Measurements from ENCODE around the gene SAP30BP. TPM values are rescaled to one million over a fixed set of nuclear protein-coding genes. Genes with fewer than 3 reads are reported as not detected.

The SAP30BP gene
- total and polyA plus RNA-seq, 2 experiments from 2014 or later, result 44.9 to 97.9 TPM

GRCh38 chr17:75679706-75680211 lies 12.6 kb downstream of the SAP30BP start (continued):
- TF ChIP-seq, protein P1, sequence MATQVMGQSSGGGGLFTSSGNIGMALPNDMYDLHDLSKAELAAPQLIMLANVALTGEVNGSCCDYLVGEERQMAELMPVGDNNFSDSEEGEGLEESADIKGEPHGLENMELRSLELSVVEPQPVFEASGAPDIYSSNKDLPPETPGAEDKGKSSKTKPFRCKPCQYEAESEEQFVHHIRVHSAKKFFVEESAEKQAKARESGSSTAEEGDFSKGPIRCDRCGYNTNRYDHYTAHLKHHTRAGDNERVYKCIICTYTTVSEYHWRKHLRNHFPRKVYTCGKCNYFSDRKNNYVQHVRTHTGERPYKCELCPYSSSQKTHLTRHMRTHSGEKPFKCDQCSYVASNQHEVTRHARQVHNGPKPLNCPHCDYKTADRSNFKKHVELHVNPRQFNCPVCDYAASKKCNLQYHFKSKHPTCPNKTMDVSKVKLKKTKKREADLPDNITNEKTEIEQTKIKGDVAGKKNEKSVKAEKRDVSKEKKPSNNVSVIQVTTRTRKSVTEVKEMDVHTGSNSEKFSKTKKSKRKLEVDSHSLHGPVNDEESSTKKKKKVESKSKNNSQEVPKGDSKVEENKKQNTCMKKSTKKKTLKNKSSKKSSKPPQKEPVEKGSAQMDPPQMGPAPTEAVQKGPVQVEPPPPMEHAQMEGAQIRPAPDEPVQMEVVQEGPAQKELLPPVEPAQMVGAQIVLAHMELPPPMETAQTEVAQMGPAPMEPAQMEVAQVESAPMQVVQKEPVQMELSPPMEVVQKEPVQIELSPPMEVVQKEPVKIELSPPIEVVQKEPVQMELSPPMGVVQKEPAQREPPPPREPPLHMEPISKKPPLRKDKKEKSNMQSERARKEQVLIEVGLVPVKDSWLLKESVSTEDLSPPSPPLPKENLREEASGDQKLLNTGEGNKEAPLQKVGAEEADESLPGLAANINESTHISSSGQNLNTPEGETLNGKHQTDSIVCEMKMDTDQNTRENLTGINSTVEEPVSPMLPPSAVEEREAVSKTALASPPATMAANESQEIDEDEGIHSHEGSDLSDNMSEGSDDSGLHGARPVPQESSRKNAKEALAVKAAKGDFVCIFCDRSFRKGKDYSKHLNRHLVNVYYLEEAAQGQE (IDR thresholded peaks at IDR 0.05; ENCODE audit: unreplicated experiment), result no peak
- TF ChIP-seq EZH2phosphoT487 (IDR thresholded peaks at IDR 0.05; ENCODE audit: unreplicated experiment), result no peak
- TF ChIP-seq ZNF114 (CRISPR knock-in tag; IDR thresholded peaks at IDR 0.05), result no peak
- no peak for TF ChIP-seq ZNF331 (CRISPR knock-in tag; IDR thresholded peaks at IDR 0.05; ENCODE audit: low read depth)
- TF ChIP-seq EZH2 (IDR thresholded peaks at IDR 0.05; ENCODE audit: low read depth, unreplicated experiment), result no peak
- no peak for TF ChIP-seq NANOG (IDR thresholded peaks at IDR 0.05; ENCODE audit: borderline replicate concordance)
- no peak for TF ChIP-seq STAT1 (IDR thresholded peaks at IDR 0.05; ENCODE audit: unreplicated experiment)
- TF ChIP-seq, protein P2, sequence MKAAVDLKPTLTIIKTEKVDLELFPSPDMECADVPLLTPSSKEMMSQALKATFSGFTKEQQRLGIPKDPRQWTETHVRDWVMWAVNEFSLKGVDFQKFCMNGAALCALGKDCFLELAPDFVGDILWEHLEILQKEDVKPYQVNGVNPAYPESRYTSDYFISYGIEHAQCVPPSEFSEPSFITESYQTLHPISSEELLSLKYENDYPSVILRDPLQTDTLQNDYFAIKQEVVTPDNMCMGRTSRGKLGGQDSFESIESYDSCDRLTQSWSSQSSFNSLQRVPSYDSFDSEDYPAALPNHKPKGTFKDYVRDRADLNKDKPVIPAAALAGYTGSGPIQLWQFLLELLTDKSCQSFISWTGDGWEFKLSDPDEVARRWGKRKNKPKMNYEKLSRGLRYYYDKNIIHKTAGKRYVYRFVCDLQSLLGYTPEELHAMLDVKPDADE (IDR thresholded peaks at IDR 0.05), result no peak
- TF ChIP-seq CTCF (conservative IDR thresholded peaks at IDR 0.05; ENCODE audit: low read depth in 2 of 2), result no peak
- no peak for TF ChIP-seq CREB1 (CRISPR knock-in tag; IDR thresholded peaks at IDR 0.05; ENCODE audit: low read depth)

DNA sequence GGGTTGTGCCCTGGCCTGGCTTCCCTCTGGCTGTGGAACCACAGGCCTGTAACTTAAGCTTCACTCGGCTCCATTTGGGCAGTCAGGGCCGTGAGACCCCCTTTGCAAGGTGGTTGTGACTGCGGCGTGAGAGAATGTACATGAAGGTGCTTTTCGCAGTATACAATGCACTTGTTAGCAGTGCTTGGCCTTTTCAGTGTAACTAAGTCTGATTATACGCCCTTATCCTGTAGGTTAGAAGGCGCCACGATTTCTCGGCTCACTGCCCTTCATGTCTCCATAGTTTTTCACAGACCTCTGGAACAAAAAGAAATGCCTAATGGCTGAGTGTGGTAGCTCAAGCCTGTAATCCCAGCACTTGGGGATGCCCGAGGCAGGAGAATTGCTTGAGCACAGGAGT lies 13.3 kb downstream of the SAP30BP start:
- Mint-ChIP-seq H3K36me3 (ENCODE audit: low read depth) (peaks cover 28% of the 10 kb centered on the region), H3K4me3 (no peak overlapping the region), H3K27ac (no peak overlapping the region), H3K9me3 (no peaks in the 10 kb centered on the region), H3K4me1 (no peaks in the 10 kb centered on the region), H3K27me3 (ENCODE audit: insufficient read depth, low read depth, poor library complexity) (no peaks in the 10 kb centered on the region)
- H3F3A ChIP-seq (replicated peaks; ENCODE audit: low read depth), result 0 out of 2 replicates have a peak, but pooled peaks cover 2% of the 10 kb centered on the region
- no peak for ATAC-seq
- no peaks in the 10 kb centered on the region for H3K4me1 ChIP-seq (ENCODE audit: insufficient read depth)
- peaks cover 12% of the 10 kb centered on the region for H4K20me1 ChIP-seq (replicated peaks; ENCODE audit: insufficient read depth)
- H3K36me3 ChIP-seq (ENCODE audit: insufficient read depth), result peaks cover 4% of the 10 kb centered on the region; the same call in 1 of the 2 replicates
- DNase-seq (ENCODE audit: low spot score), result no peak
- no peak overlapping the region for H3K4me3 ChIP-seq
- H3K27ac ChIP-seq (ENCODE audit: low read depth), result no peak overlapping the region
- no peak overlapping the region for H3K4me2 ChIP-seq
- no peaks in the 10 kb centered on the region for H3K27me3 ChIP-seq (ENCODE audit: insufficient read depth)
- peaks cover 70% of the 10 kb centered on the region for H3K79me2 ChIP-seq (replicated peaks; ENCODE audit: insufficient read depth)
- no peaks in the 10 kb centered on the region for H3K9me2 ChIP-seq (ENCODE audit: insufficient read depth)
- H2AFZ ChIP-seq, result no peak overlapping the region
- TF ChIP-seq, protein P1 (IDR thresholded peaks at IDR 0.05; ENCODE audit: unreplicated experiment), result no peak

All from GM23338 (cell line).